Kidney epithelial cell (primary cell): ENCODE results near the gene SLC51B. TPM values are rescaled to one million over a fixed set of nuclear protein-coding genes. Genes with fewer than 3 reads are reported as not detected.

Experiments used
- DNase-seq: peaks from one replicate; pipeline ENCODE4 v3.0.0-alpha.2; 2010; ENCODE audit warnings: low read depth
- H3K27me3 ChIP-seq: 2 replicates; pipeline ENCODE4 v1.6.0; 2011; ENCODE audit warnings: low read length; ENCODE audit not compliant: control insufficient read depth, insufficient read depth
- H3K36me3 ChIP-seq: 2 replicates; pipeline ENCODE4 v1.5.1; 2011; ENCODE audit warnings: low read length; ENCODE audit not compliant: control insufficient read depth, insufficient read depth
- H3K4me3 ChIP-seq: 2 replicates; pipeline ENCODE4 v1.5.1; 2011; ENCODE audit warnings: low read depth, mild to moderate bottlenecking, control low read depth, low read length
- CTCF ChIP-seq: IDR thresholded peaks from 2 replicates; pipeline ENCODE4 v1.5.1; 2011; ENCODE audit warnings: mild to moderate bottlenecking, moderate library complexity, low read length, control low read depth, inconsistent platforms; ENCODE audit not compliant: insufficient read depth, poor library complexity, severe bottlenecking
- total RNA-seq: library from RNA; depleted of rRNA; stranded (reverse); fragments of >200 nt; gene quantifications from 2 replicates; pipeline ENCODE4 v1.2.3, GENCODE V29; 2015

SLC51B gene
- total RNA-seq, 1 donor from 2014 or later = not detected

GRCh38 chr15:65034719-65035118 is 10.5 kb upstream of the SLC51B start:
- H3K36me3 ChIP-seq = no peaks in the 10 kb centered on the region
- no peak for DNase-seq

GRCh38 chr15:65037309-65037708 is 7.9 kb upstream of the SLC51B start:
- no peaks in the 10 kb centered on the region for H3K36me3 ChIP-seq
- no peaks in the 10 kb centered on the region for H3K27me3 ChIP-seq
- no peak overlapping the region for H3K4me3 ChIP-seq
- DNase-seq = no peak
- no peak for TF ChIP-seq CTCF

More at GRCh38 chr15:65034719-65035118, 10.5 kb upstream of the SLC51B start:
- Histone ChIP-seq H3K27me3 (no peaks in the 10 kb centered on the region), H3K4me3 (no peak overlapping the region)
- no peak for TF ChIP-seq CTCF

GRCh38 chr15:65038428-65038827 is 6.8 kb upstream of the SLC51B start:
- H3K4me3 ChIP-seq = no peak overlapping the region
- no peak for DNase-seq
- no peaks in the 10 kb centered on the region for H3K27me3 ChIP-seq
- no peak for TF ChIP-seq CTCF
- no peaks in the 10 kb centered on the region for H3K36me3 ChIP-seq

- no peak for TF ChIP-seq CTCF
- no peak for DNase-seq
- Histone ChIP-seq H3K27me3 (no peaks in the 10 kb centered on the region), H3K4me3 (no peak overlapping the region), H3K36me3 (no peaks in the 10 kb centered on the region)
Measured at GRCh38 chr15:65038836-65039235, 6.4 kb upstream of the SLC51B start.

- no peak overlapping the region for H3K4me3 ChIP-seq
- no peak for DNase-seq
- no peaks in the 10 kb centered on the region for H3K27me3 ChIP-seq
- TF ChIP-seq CTCF = no peak
- no peaks in the 10 kb centered on the region for H3K36me3 ChIP-seq
Measured at GRCh38 chr15:65040461-65040860, 4.7 kb upstream of the SLC51B start.

- Histone ChIP-seq H3K4me3 (no peak overlapping the region), H3K36me3 (no peaks in the 10 kb centered on the region), H3K27me3 (no peaks in the 10 kb centered on the region)
- TF ChIP-seq CTCF = no peak
- no peak for DNase-seq
Measured at GRCh38 chr15:65041787-65042186, 3.4 kb upstream of the SLC51B start.
